Activated CD4-positive, alpha-beta T cell treated with anti-CD3 and anti-CD28 coated beads, Interleukin-2, amount 10 ng/mL, durations not matched to agents 7 days and 5 days (primary cell): ENCODE measurements around the gene OBSL1. TPM values are rescaled to one million over a fixed set of nuclear protein-coding genes. Genes with fewer than 3 reads are reported as not detected.

ENCODE experiments used
- CTCF ChIA-PET: fragments of 350-600 bp; sonication (Branson Sonifier 250); formaldehyde crosslinking; loops from one replicate; lab custom pipeline; 2021; ENCODE audit warnings: antibody characterized with exemption; lab: Charles Lee
- POLR2A ChIA-PET: fragments of 350-600 bp; sonication (Branson Sonifier 250); formaldehyde crosslinking; loops from one replicate; lab custom pipeline; 2021; ENCODE audit warnings: antibody characterized with exemption; lab: Charles Lee
- DNase-seq: peaks from one replicate; pipeline ENCODE4 v3.0.0-alpha.2; 2020
- H3K27ac Mint-ChIP-seq: one replicate; pipeline ENCODE4 v1.8.0; 2021; ENCODE audit warnings: mild to moderate bottlenecking, moderate library complexity, mixed read lengths
- H3K27me3 Mint-ChIP-seq: one replicate; pipeline ENCODE4 v1.8.0; 2021; ENCODE audit warnings: mixed read lengths
- H3K36me3 Mint-ChIP-seq: one replicate; pipeline ENCODE4 v1.8.0; 2021; ENCODE audit warnings: low read depth, mixed read lengths
- H3K4me1 Mint-ChIP-seq: one replicate; pipeline ENCODE4 v1.8.0; 2021; ENCODE audit warnings: mixed read lengths
- H3K4me3 Mint-ChIP-seq: one replicate; pipeline ENCODE4 v1.8.0; 2021; ENCODE audit warnings: mild to moderate bottlenecking, moderate library complexity, mixed read lengths
- H3K9me3 Mint-ChIP-seq: one replicate; pipeline ENCODE4 v1.8.0; 2021; ENCODE audit warnings: mixed read lengths
- total RNA-seq, 2 experiments: library from RNA; stranded (reverse); gene quantifications; one replicate each; pipeline ENCODE4 v1.2.3, GENCODE V29; 2021

The OBSL1 gene
- total RNA-seq, 2 experiments from 2014 or later: not detected

DNA sequence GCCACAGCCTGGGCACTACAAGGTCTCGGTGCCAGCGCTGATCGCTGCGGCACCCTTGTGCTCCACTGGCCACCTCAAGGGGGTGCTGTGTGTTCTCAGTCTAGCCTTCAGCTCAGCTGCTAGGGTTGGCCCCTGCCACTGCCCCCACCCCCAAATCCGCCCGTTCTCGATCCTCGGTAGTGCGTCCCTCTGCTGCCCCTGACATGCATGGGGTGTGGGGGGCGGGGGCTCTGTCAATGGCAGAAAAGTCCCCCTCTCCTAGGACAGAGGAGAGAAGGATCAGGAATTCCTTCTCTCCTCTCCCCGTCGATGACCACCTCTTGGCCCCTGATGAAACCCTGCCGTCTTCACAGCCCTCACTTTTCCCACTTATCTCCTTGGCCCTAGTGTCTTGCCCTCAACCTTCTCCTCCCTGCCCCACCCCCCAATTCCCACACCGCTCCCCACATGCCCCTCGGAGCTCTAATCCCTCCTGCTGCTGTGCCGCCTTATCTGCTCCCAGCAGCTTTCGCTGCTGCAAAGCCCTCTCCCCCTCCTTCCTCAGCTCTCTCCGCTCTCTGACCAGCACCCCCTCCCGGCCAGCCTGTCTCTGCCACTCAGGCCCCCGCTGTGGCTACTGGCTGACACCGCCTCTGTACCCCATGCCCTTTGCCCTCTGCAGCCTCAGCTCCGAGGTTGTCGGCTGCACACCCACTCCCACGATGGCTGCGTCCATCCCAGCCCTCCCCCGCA lies 61.4 kb downstream of the OBSL1 start:
- Mint-ChIP-seq H3K27me3 (peaks cover 51% of the 10 kb centered on the region), H3K9me3 (no peaks in the 10 kb centered on the region), H3K4me1 (peaks cover 11% of the 10 kb centered on the region), H3K27ac (no peak overlapping the region), H3K36me3 (peaks cover 3% of the 10 kb centered on the region), H3K4me3 (no peak overlapping the region)
- ChIA-PET CTCF (interaction anchor here (0.6 to 6.2 kb wide), 11 partner anchors 10 to 131 kb away, joined by 3 to 58 read pairs (median 3); partner anchors contain the start of genes GMPPA, INHA and OBSL1), POLR2A (interaction anchor here (0.6 kb wide), 1 partner anchor 16 kb away, joined by 3 read pairs; no protein-coding TSS in a partner anchor)
- peak; percentile 55 for DNase-seq

DNA sequence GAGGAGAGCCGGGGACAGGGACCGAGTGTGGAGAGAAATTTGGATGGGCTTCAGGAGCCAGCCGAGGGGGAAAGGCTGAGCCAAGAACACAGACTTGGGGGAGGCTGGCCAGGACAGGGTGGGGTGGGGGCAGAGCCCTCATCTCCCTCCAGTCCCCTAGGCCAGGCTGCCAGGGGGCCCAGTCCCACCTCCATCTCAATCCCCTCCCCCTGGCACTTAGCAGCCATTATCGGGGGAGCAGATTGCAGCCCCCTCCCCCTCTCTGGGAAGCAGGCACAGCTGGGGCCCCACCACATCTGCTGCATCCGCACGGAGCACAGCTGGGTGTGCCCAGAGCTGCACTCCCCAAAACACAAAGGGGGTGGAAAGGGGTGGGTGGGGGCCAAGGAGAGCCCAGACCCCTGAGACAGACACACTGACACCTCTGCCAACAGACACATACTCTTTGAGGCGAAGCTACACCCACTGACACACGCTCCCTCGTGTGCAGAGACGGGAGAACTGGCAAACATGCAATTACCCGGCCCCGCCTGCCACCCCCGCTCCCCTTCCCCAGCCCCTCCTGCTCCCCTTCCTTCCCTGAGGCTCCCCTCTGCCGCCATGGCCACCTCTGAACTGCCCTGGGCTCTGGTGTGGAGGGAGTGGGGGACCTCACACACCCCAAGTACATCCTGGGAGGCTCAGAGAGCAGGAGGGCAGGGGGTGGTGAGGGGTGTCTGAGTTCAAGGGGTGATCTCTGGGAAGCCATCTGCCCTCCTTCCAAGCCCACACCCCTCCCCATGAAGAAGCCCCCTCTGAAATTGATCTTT lies 62.2 kb downstream of the OBSL1 start:
- Mint-ChIP-seq H3K36me3 (peaks cover 6% of the 10 kb centered on the region), H3K27me3 (peaks cover 46% of the 10 kb centered on the region), H3K4me3 (no peak overlapping the region), H3K9me3 (no peaks in the 10 kb centered on the region), H3K27ac (no peak overlapping the region), H3K4me1 (peaks cover 11% of the 10 kb centered on the region)
- CTCF ChIA-PET: interaction anchor here (0.6 to 6.2 kb wide), 11 partner anchors 9 to 132 kb away, joined by 3 to 58 read pairs (median 4); partner anchors contain the start of gene GMPPA
- no peak for DNase-seq
- POLR2A ChIA-PET: no interaction called here

DNA sequence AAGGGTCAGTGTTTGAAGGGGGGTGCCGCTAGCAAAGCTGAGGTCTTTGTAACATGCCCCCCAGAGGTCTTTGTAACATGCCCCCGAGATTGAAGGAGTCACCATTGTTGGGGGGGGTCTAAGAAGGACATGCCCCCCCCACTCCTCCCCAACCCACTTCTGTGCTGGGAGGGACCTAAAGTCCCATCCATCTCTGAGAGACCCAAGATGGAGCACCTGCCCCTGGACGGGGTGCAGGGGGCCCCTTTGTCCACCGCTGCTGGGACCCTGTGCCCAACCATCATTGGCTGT lies 63.0 kb downstream of the OBSL1 start:
- Mint-ChIP-seq H3K4me1 (peaks cover 9% of the 10 kb centered on the region), H3K9me3 (no peaks in the 10 kb centered on the region), H3K36me3 (peaks cover 6% of the 10 kb centered on the region), H3K27me3 (peaks cover 38% of the 10 kb centered on the region), H3K27ac (no peak overlapping the region), H3K4me3 (no peak overlapping the region)
- DNase-seq: no peak
- ChIA-PET CTCF (interaction anchor here (1.3 to 6.2 kb wide), 4 partner anchors 10 to 24 kb away, joined by 4 to 58 read pairs (median 6); partner anchors contain the start of gene GMPPA), POLR2A (no interaction called here)

DNA sequence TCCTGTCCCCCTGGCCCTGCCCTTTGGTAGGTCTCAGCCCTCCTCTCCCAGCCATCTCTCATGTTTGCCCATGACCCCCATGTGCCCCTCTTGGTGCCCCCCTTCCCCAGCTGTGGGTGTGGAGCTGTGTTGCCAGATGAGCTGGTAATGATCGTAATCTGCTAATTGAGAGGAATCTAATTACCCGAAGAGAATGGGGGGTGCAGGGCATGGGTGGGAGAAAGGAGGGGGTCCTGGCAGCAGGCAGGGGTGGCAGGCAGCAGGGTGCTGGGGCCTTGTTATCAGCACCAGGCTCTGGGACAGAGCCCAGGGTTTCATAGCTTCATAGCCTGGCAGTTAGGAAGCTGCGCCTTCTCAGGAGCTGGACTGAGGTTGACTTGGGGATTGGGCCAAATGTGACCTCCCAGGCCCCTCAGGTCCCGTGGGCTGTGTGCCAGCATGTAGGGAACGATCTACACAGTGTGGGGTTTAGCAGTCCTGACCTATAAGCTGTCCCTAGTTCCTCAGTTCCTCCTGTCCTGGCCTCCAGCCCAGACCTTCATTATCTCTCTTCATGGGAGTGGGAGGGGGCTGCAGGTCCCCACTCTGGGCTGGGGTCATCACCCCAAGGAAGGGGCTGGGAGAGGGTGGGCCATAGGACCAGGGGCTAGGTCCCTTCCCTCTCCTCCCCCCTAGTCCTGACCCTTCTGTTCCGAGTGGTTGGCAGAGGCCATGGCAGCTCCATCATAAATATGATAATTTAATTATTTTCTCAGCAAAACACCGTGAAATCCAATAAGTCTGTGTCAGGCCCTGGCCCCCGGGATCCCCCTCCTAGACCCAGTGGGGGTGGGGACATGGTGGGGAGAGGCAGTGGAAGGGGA lies 63.5 kb downstream of the OBSL1 start:
- no peaks in the 10 kb centered on the region for H3K9me3 Mint-ChIP-seq
- H3K27ac Mint-ChIP-seq: no peak overlapping the region
- H3K36me3 Mint-ChIP-seq: peaks cover 6% of the 10 kb centered on the region
- CTCF ChIA-PET: interaction anchor here (1.2 to 6.2 kb wide), 5 partner anchors 10 to 33 kb away, joined by 3 to 58 read pairs (median 6); partner anchors contain the start of gene GMPPA
- no peak for DNase-seq
- no peak overlapping the region for H3K4me3 Mint-ChIP-seq
- POLR2A ChIA-PET: no interaction called here
- H3K27me3 Mint-ChIP-seq: peaks cover 33% of the 10 kb centered on the region
- peaks cover 9% of the 10 kb centered on the region for H3K4me1 Mint-ChIP-seq

DNA sequence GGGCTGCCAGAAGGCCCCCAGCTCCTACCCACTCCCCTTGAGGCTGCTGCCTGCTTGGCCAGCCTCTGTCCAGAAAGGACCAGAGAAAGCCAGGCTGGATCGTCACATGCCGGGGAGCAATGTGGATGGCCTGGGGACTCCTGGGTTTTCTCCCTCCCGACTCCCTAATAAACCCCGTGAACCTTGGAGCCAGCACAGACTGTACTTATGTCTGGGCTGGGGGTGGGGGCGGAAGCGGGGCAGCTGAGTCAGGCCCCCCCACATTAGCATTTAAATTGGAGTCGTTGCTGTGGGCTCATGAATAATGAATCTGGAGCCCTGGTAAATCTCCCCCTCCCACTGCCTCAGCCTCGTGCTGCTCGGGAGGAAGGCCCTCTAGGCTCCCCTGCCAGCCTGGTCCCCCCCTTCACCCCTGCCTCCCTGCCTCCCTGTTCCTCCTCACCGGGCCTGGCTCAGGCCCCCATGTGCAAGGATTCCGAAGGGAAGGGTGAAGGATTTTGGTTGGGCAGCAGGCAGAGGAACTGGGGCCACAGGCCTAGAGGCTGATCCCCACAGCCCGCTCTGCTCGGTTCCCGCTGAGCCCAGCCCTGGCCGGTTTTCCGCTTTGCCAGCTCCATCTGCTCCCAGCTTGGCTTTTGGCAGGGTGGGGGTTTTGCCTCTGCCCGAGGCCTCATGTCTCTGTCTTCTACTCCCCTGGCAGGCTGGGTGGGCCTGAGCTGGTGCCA lies 64.4 kb downstream of the OBSL1 start:
- Mint-ChIP-seq H3K9me3 (no peaks in the 10 kb centered on the region), H3K4me3 (no peak overlapping the region)
- POLR2A ChIA-PET: no interaction called here

DNA sequence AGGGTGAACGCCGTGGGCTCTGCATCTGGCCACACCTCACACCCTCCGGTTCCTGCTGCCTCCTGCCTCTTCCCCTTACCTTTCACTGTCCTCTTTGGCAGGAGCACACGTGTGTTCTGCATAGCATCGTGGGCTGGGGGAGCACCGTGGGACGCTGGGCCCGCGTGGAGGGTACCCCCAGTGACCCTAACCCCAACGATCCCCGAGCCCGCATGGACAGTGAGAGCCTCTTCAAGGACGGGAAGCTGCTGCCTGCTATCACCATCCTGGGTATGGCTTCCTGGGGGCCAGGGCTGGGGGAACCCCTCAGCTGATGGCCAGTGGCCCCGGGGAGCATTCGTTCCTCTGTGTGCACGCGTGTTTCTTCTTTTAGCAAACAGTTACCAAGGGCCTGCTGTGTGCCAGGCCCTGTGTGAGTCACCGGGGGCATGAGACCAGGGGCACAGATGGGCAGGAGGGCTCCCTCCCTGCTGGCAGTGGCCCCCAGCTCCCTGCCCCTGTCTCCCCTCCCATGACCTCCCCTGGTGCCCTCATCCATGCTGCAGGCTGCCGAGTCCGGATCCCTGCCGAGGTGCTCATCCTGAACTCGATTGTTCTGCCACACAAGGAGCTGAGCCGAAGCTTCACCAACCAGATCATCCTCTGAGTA lies 65.1 kb downstream of the OBSL1 start:
- Mint-ChIP-seq H3K9me3 (no peaks in the 10 kb centered on the region), H3K4me1 (peaks cover 11% of the 10 kb centered on the region), H3K36me3 (peaks cover 6% of the 10 kb centered on the region), H3K27me3 (peaks cover 20% of the 10 kb centered on the region), H3K4me3 (no peak overlapping the region), H3K27ac (no peak overlapping the region)
- no peak for DNase-seq
- ChIA-PET POLR2A (no interaction called here), CTCF (interaction anchor here (6.2 kb wide), 1 partner anchor 8 kb away, joined by 58 read pairs; the partner anchor contains the start of gene GMPPA)

More for the DNA sequence above, 64.4 kb downstream of the OBSL1 start:
- Mint-ChIP-seq H3K27me3 (peaks cover 26% of the 10 kb centered on the region), H3K27ac (no peak overlapping the region), H3K36me3 (peaks cover 6% of the 10 kb centered on the region), H3K4me1 (peaks cover 9% of the 10 kb centered on the region)
- DNase-seq: no peak
- CTCF ChIA-PET: interaction anchor here (1.2 to 6.2 kb wide), 3 partner anchors 9 to 34 kb away, joined by 3 to 58 read pairs (median 7); partner anchors contain the start of gene GMPPA

DNA sequence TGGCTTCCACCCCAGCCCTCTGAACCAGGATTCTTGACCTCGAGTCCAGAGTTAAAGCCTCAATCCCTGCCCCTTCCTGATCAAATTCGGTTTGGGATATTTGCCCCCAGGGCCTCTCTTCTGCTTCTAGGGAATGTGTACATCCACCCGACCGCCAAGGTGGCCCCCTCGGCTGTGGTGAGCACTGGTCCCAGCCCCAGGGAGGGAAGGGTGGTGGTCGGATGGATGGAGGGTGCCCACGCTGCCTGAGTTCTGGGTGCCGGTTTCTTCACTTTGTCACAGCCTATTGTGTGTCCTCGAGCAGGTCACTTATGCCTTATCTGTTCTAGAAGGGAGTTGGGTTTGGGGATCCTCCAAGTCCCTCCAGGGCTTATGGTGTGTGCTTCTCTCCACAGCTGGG lies 65.8 kb downstream of the OBSL1 start:
- H3K27ac Mint-ChIP-seq: no peak overlapping the region
- CTCF ChIA-PET: interaction anchor here (1.8 kb wide), 1 partner anchor 10 kb away, joined by 5 read pairs; a partner anchor contains a TSS
- H3K36me3 Mint-ChIP-seq: peaks cover 6% of the 10 kb centered on the region
- DNase-seq: no peak
- H3K27me3 Mint-ChIP-seq: peaks cover 13% of the 10 kb centered on the region
- POLR2A ChIA-PET: no interaction called here
- H3K4me1 Mint-ChIP-seq: peaks cover 16% of the 10 kb centered on the region
- H3K4me3 Mint-ChIP-seq: no peak overlapping the region
- no peaks in the 10 kb centered on the region for H3K9me3 Mint-ChIP-seq

DNA sequence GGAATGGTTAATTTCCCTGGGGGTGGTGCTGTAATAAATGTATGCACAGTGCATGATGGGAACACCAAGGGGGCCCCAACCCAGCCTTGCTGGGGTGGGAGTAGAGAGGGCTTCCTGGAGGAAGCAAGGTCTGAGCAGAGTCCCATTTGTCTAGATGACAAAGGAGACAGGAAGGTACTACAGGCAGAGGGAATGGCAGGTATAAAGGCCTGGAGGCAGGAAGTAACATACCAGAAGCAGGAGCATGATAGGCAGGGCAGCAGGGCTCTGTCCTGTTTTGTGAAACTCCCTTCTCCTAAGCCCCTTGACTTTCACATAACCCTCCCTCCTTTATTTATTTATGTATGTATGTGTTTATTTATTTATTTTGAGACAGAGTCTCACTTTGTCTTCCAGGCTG lies 68.7 kb downstream of the OBSL1 start:
- no peaks in the 10 kb centered on the region for H3K9me3 Mint-ChIP-seq
- peaks cover 6% of the 10 kb centered on the region for H3K36me3 Mint-ChIP-seq
- peaks cover 29% of the 10 kb centered on the region for H3K4me1 Mint-ChIP-seq
- DNase-seq: no peak
- peaks cover 5% of the 10 kb centered on the region for H3K27me3 Mint-ChIP-seq
- no peak overlapping the region for H3K4me3 Mint-ChIP-seq
- ChIA-PET POLR2A (no interaction called here), CTCF (no interaction called here)
- no peak overlapping the region for H3K27ac Mint-ChIP-seq

DNA sequence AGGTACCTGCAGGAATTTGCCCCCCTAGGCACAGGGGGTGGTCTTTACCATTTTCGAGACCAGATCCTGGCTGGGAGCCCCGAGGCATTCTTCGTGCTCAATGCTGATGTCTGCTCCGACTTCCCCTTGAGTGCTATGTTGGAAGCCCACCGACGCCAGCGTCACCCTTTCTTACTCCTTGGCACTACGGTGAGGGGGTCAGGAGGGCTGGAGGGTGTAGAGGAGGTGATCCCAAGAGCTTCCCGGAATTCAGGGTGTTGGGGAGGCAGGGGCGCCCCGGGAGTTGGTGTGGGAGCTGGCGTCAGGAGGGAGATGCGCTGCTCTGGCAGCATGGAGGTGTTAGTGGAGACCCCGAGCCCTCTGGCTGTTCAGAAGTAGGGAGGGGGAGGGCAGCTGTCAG lies 69.5 kb downstream of the OBSL1 start:
- ChIA-PET CTCF (interaction anchor here (0.7 kb wide), 1 partner anchor 28 kb away, joined by 4 read pairs; no protein-coding TSS in a partner anchor), POLR2A (no interaction called here)
- H3K4me3 Mint-ChIP-seq: no peak overlapping the region
- no peak overlapping the region for H3K27ac Mint-ChIP-seq
- DNase-seq: no peak
- peaks cover 33% of the 10 kb centered on the region for H3K4me1 Mint-ChIP-seq
- H3K36me3 Mint-ChIP-seq: peaks cover 6% of the 10 kb centered on the region
- H3K27me3 Mint-ChIP-seq: peaks cover 11% of the 10 kb centered on the region
- no peaks in the 10 kb centered on the region for H3K9me3 Mint-ChIP-seq
